GM12878 (cell line): Measurements from ENCODE around the gene RANBP17. TPM values are rescaled to one million over a fixed set of nuclear protein-coding genes. Genes with fewer than 3 reads are reported as not detected.

Experiments used
- ATAC-seq: fragments of 200-7000 bp; cut with Tn5 transposase; 3 replicates; pipeline ENCODE4 v1.9.1; 2020; ENCODE audit warnings: mild to moderate bottlenecking, moderate library complexity
- BruUV-seq: library from RNA; stranded (reverse); fragments of 400-500 nt; replicated peaks from 2 replicates; lab custom pipeline; 2021; lab: Mats Ljungman, UMichigan
- CTCF ChIA-PET: fragments of 300-600 bp; sonication (Branson Sonifier 250); formaldehyde crosslinking; extraction: SDS; loops from one replicate; lab custom pipeline; 2021; ENCODE audit warnings: inconsistent platforms; lab: Yijun Ruan, JAX
- POLR2A ChIA-PET: fragments of 350-600 bp; formaldehyde crosslinking; extraction: SDS; loops from one replicate; lab custom pipeline; 2021; ENCODE audit warnings: inconsistent platforms; lab: Charles Lee
- RAD21 ChIA-PET: fragments of 300-600 bp; sonication (Branson Sonifier 250); formaldehyde crosslinking; loops from one replicate; lab custom pipeline; 2023; ENCODE audit warnings: antibody characterized with exemption; ENCODE audit not compliant: unreplicated experiment; lab: Charles Lee
- SMC1A ChIA-PET: fragments of 300-600 bp; sonication (Branson Sonifier 250); formaldehyde crosslinking; loops from one replicate; lab custom pipeline; 2023; ENCODE audit not compliant: unreplicated experiment, uncharacterized antibody; lab: Charles Lee
- DNase-seq: peaks from one replicate; pipeline ENCODE4 v3.0.0-alpha.2; 2011; ENCODE audit warnings: low read depth, low spot score
- FAIRE-seq: peaks from 3 replicates; lab custom pipeline; 2011; peaks lifted over from hg19 to GRCh38; lab: Jason Lieb, UNC
- H2AFZ ChIP-seq: 2 replicates; pipeline ENCODE4 v1.6.0; 2011; ENCODE audit warnings: low read depth, low read length, control low read depth; ENCODE audit not compliant: control insufficient read depth
- H3K27ac ChIP-seq: 2 replicates; pipeline ENCODE4 v1.5.1; 2011; ENCODE audit warnings: control low read depth; ENCODE audit not compliant: control insufficient read depth, insufficient read depth
- H3K27me3 ChIP-seq, 2 experiments: replicated peaks in 1 of 2; 2 replicates each; pipeline versions ENCODE4 v1.6.0 to v1.6.1; 2011; ENCODE audit warnings: low read length in 1 of 2; ENCODE audit not compliant: control insufficient read depth in 2 of 2, insufficient read depth in 2 of 2
- H3K36me3 ChIP-seq, 2 experiments: 2 replicates each; pipeline ENCODE4 v1.5.1; 2011; ENCODE audit warnings: low read length in 1 of 2; ENCODE audit not compliant: control insufficient read depth in 2 of 2, insufficient read depth in 2 of 2
- H3K4me1 ChIP-seq: 2 replicates; pipeline ENCODE4 v1.6.1; 2011; ENCODE audit warnings: mild to moderate bottlenecking, low read length, moderate library complexity, mixed read lengths; ENCODE audit not compliant: control insufficient read depth, insufficient read depth
- H3K4me2 ChIP-seq: 2 replicates; pipeline ENCODE4 v1.6.0; 2011; ENCODE audit warnings: control low read depth; ENCODE audit not compliant: control insufficient read depth, insufficient read depth
- H3K4me3 ChIP-seq: fragments of 200-600 bp; sonication (generic); 2 replicates; pipeline ENCODE4 v1.5.1; 2016
- H3K79me2 ChIP-seq: 2 replicates; pipeline ENCODE4 v1.6.0; 2011; ENCODE audit warnings: low read length; ENCODE audit not compliant: control insufficient read depth, insufficient read depth
- H3K9ac ChIP-seq: 2 replicates; pipeline ENCODE4 v1.8.0; 2011; ENCODE audit warnings: low read length, control low read depth, mixed read lengths; ENCODE audit not compliant: control insufficient read depth, insufficient read depth
- H3K9me3 ChIP-seq: replicated peaks from 3 replicates; pipeline ENCODE4 v1.5.1; 2011; ENCODE audit warnings: mild to moderate bottlenecking, low read length; ENCODE audit not compliant: control insufficient read depth, insufficient read depth
- H4K20me1 ChIP-seq: 2 replicates; pipeline ENCODE4 v1.6.0; 2011; ENCODE audit not compliant: control insufficient read depth, insufficient read depth
- BACH1 ChIP-seq: fragments of 450-650 bp; IDR thresholded peaks from 2 replicates; pipeline ENCODE4 v1.6.1; 2017; ENCODE audit warnings: mild to moderate bottlenecking, borderline replicate concordance
- BCLAF1 ChIP-seq: fragments of 450-650 bp; IDR thresholded peaks from 2 replicates; pipeline ENCODE4 v1.6.1; 2017; ENCODE audit warnings: antibody characterized with exemption, mild to moderate bottlenecking, moderate library complexity
- IKZF1 ChIP-seq: fragments of 450-650 bp; conservative IDR thresholded peaks from 2 replicates; pipeline ENCODE4 v1.6.1; 2017; ENCODE audit warnings: antibody characterized with exemption, mild to moderate bottlenecking
- IRF4 ChIP-seq: IDR thresholded peaks from 2 replicates; pipeline ENCODE4 v1.6.1; 2011; ENCODE audit warnings: low read depth, low read length
- MEF2B ChIP-seq: fragments of 450-650 bp; IDR thresholded peaks from 2 replicates; pipeline ENCODE4 v1.6.1; 2018; ENCODE audit warnings: mild to moderate bottlenecking, moderate library complexity; ENCODE audit not compliant: partially characterized antibody, poor library complexity, severe bottlenecking
- RELA ChIP-seq: fragments of 450-650 bp; IDR thresholded peaks from 2 replicates; pipeline ENCODE4 v1.8.0; 2014; ENCODE audit warnings: borderline replicate concordance; ENCODE audit not compliant: partially characterized antibody
- SIN3A ChIP-seq: IDR thresholded peaks from 2 replicates; pipeline ENCODE4 v1.6.1; 2012; ENCODE audit warnings: low read depth, low read length, improper control_type of control experiment
- SRF ChIP-seq, 2 experiments: IDR thresholded peaks; 2 replicates each; pipeline ENCODE4 v1.6.1; 2011; ENCODE audit warnings: low read depth in 2 of 2, low read length in 2 of 2, mild to moderate bottlenecking in 1 of 2, moderate library complexity in 1 of 2
- TCF3 ChIP-seq: IDR thresholded peaks from 2 replicates; pipeline ENCODE4 v1.6.1; 2012; ENCODE audit warnings: low read depth, mild to moderate bottlenecking, low read length, borderline replicate concordance; ENCODE audit not compliant: insufficient read depth
- TCF7 ChIP-seq: IDR thresholded peaks from 2 replicates; pipeline ENCODE4 v1.6.1; 2014; ENCODE audit warnings: antibody characterized with exemption, borderline replicate concordance
- in situ Hi-C: fragments of 300-500 bp; cut with MboI; formaldehyde crosslinking; loops from 9 replicates; pipeline ENCODE4 v1.14.3; 2018; ENCODE audit warnings: mixed read lengths
- intact Hi-C: fragments of 100-400 bp; cut with micrococcal nuclease; formaldehyde crosslinking; loops from one replicate; pipeline ENCODE4 v1.14.2; 2022; ENCODE audit not compliant: unreplicated experiment
- polyA plus RNA-seq, 11 experiments: library from polyadenylated mRNA; depleted of rRNA in 4 of 11; unstranded in 6 of 11; stranded (reverse) in 5 of 11; fragments of >200 nt; fragmentation: Nextera tagmentation in 4 of 11; fragmentation: Illumina TruSeq in 1 of 11; extraction: Ambion mirVana in 4 of 11; extraction: Trizol in 1 of 11; gene quantifications; 1 replicate in 1 of 11; 2 replicates in 10 of 11; pipeline versions ENCODE4 v1.2.1 to v1.2.3, GENCODE V29; 2011 to 2016; ENCODE audit warnings: inconsistent platforms in 2 of 11, missing spikeins in 2 of 11, low read depth in 1 of 11
- total RNA-seq, 4 experiments: library from RNA; depleted of rRNA in 3 of 4; stranded (reverse); fragments of >200 nt in 3 of 4; fragmentation: Illumina TruSeq in 1 of 4; extraction: Trizol in 1 of 4; gene quantifications; 2 replicates each; pipeline versions ENCODE4 v1.2.1 to v1.2.3, GENCODE V29; 2013 to 2021
- TF ChIP-seq, protein P1 (sequence below): IDR thresholded peaks from 2 replicates; pipeline ENCODE4 v1.6.1; 2011; ENCODE audit warnings: low read depth, low read length, improper control_type of control experiment, borderline replicate concordance

The RANBP17 gene
- total and polyA plus RNA-seq, 10 of the 15 experiments (the other 5 are each of a cell fraction or from before 2014, with no cell fraction given) = 0.10 TPM; not detected in 9

- Histone ChIP-seq H3K9ac (no peak overlapping the region), H3K27ac (no peak overlapping the region), H3K9me3 (no peaks in the 10 kb centered on the region), H3K4me3 (no peak overlapping the region), H3K4me2 (no peak overlapping the region), H3K79me2 (no peaks in the 10 kb centered on the region), H3K4me1 (no peaks in the 10 kb centered on the region), H3K27me3 (no peaks in the 10 kb centered on the region), H2AFZ (no peak overlapping the region), H3K36me3 (no peaks in the 10 kb centered on the region), H4K20me1 (no peaks in the 10 kb centered on the region)
- TF ChIP-seq IRF4 (no peak), SRF (IDR thresholded peaks at IDR 0.05; ENCODE audit: low read depth in 2 of 2, low read length in 2 of 2) (no peak), BACH1 (no peak), IKZF1 (no peak), RELA (no peak), MEF2B (no peak), TCF7 (no peak), SIN3A (no peak), TCF3 (no peak), BCLAF1 (no peak)
- TF ChIP-seq, protein P1, sequence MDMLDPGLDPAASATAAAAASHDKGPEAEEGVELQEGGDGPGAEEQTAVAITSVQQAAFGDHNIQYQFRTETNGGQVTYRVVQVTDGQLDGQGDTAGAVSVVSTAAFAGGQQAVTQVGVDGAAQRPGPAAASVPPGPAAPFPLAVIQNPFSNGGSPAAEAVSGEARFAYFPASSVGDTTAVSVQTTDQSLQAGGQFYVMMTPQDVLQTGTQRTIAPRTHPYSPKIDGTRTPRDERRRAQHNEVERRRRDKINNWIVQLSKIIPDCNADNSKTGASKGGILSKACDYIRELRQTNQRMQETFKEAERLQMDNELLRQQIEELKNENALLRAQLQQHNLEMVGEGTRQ = no peak
- FAIRE-seq = no peak
- no peak for ATAC-seq
- ChIA-PET POLR2A (no interaction called here), RAD21 (no interaction called here), CTCF (no interaction called here), SMC1A (no interaction called here)
- intact Hi-C loops (no loop called here), in situ Hi-C loops (no loop called here)
- no TSS peak for BruUV-seq
- no peak for DNase-seq
Observed at GRCh38 chr5:170819824-170820223, 42.0 kb upstream of the RANBP17 start.
